ENCODE results near the gene DMRT1.

The DMRT1 gene

DNA sequence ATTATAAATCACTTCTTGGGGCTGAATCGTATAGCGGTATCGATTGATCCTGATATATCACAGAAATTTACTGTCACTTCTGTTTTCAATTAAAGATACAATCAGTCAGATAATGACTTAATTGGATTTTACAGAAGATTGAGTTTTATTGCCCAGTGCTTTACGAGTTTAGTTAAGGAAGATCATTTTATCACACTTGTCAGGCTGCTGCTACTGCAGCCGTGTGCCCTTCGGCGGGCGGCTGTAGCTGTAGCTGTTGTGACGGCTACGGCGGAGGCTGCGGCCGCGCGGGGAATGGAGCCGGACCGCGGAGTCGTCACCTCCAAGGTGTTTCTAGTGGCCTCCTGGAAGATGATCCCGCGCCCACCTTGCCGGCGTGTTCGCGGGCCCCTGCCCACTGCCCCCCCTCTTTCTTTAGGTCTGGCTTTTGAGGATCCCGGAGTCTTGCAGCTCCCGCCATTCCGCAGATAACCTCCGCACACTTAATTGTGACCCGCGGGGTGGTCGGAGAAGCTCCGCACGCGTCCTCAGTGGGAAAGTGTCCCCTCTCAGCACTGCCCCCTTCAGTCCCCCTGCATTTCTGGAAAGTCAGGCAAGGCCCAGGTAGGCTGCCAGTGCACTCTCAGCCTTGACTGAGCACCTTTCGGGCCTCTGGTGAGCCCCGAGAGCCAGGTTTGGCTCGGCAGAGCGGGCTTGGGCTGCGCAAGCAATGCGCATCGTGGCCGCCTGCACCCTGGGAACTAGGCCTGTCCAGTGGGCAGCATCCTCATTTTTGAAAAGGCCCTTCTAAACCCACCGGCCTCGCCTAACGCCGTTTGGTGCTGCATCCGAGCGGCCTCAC is 128.0 kb downstream of the DMRT1 start:
- 4% methylated on average over 46 of the region's 49 CpGs for WGBS
- Histone ChIP-seq H3K23ac (ENCODE audit: low read length in 2 of 2) (no peak overlapping the region), H3K4me3 (ENCODE audit: insufficient read depth in 1 of 2, low read depth in 1 of 2, low read length in 2 of 2) (no peak overlapping the region), H3K4me2 (ENCODE audit: low read length, poor library complexity, severe bottlenecking) (no peak overlapping the region), H2AK5ac (ENCODE audit: low read length, severe bottlenecking) (no peak overlapping the region), H2BK12ac (ENCODE audit: low read length in 2 of 2) (no peak overlapping the region), H2BK120ac (ENCODE audit: low read depth, low read length) (no peak overlapping the region), H3K27me3 (ENCODE audit: control insufficient read depth in 1 of 2, insufficient read depth in 1 of 2, low read length in 2 of 2) (peaks cover 79 to 86% of the 10 kb centered on the region in 2 experiments), H3K9me3 (ENCODE audit: control insufficient read depth, low read length) (no peaks in the 10 kb centered on the region), H3K4me1 (ENCODE audit: control insufficient read depth, insufficient read depth, low read depth, low read length) (peaks cover 27% of the 10 kb centered on the region), H3K27ac (ENCODE audit: low read length, poor library complexity, severe bottlenecking) (no peak overlapping the region), H4K91ac (ENCODE audit: low read length) (no peak overlapping the region), H3K14ac (ENCODE audit: low read length in 2 of 2) (no peak overlapping the region), H2BK15ac (ENCODE audit: low read depth, poor library complexity, severe bottlenecking) (no peak overlapping the region), H3K79me1 (replicated peaks; ENCODE audit: low read length, poor library complexity, severe bottlenecking) (no peaks in the 10 kb centered on the region), H3K36me3 (ENCODE audit: control insufficient read depth in 1 of 2, insufficient read depth in 2 of 2, low read depth in 1 of 2, low read length in 2 of 2) (no peaks in the 10 kb centered on the region), H4K8ac (ENCODE audit: low read length) (no peak overlapping the region), H2AFZ (ENCODE audit: low read depth, low read length) (no peak overlapping the region), H3K9ac (ENCODE audit: low read length) (no peak overlapping the region), H2BK5ac (ENCODE audit: low read depth, low read length, poor library complexity, severe bottlenecking) (no peak overlapping the region), H3K4ac (ENCODE audit: low read depth in 1 of 2, low read length in 2 of 2) (no peak overlapping the region), H3K18ac (ENCODE audit: low read depth in 1 of 2, low read length in 2 of 2) (no peak overlapping the region)
- DNase-seq: no peak

DNA sequence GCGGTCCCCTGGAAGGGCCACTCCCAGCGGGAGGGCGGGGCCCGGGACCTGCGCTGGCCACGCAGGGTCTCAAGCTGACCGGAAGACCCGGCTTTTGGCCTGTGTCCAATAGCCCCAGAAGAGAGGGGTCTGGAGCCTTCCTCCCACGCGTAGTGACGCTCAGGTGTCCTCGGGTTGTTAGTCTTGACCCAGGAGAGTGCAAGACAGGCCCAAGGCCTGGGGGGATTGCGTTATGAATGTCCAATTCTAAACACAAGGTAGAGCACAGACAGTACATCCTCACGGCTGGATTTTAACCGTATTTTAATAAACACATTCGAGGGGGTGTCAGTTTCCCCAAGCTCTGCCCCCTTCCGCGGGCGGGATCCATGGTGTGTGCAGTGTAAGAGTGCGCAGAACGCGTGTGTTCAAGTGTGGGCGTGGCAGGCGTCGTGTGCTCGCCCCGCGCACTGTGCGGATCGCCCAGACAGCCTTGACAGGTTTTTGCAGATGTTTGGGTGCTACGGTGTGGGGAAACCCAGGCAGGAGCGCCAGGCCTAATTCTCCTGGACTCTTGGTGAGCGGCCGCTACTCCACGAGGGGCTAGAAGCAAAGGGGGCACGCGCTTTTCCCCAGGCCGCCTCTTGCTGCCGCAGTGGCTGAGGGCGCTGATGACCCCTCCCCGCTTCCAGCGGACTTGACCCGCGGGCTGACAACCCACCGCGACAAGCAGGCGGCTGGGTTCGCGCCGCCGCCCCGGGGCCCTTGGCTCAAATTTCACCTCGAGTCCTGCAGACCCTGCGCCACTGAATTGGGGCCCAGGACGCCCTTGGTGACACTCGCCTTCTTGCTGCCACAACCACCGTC is 128.9 kb downstream of the DMRT1 start:
- Histone ChIP-seq H3K4ac (ENCODE audit: low read depth in 1 of 2, low read length in 2 of 2) (no peak overlapping the region), H3K27ac (ENCODE audit: low read length, poor library complexity, severe bottlenecking) (no peak overlapping the region), H3K9ac (ENCODE audit: low read length) (no peak overlapping the region), H2BK12ac (ENCODE audit: low read length in 2 of 2) (no peak overlapping the region), H3K23ac (ENCODE audit: low read length in 2 of 2) (no peak overlapping the region), H4K8ac (ENCODE audit: low read length) (no peak overlapping the region), H3K4me2 (ENCODE audit: low read length, poor library complexity, severe bottlenecking) (no peak overlapping the region), H2BK5ac (ENCODE audit: low read depth, low read length, poor library complexity, severe bottlenecking) (no peak overlapping the region), H4K91ac (ENCODE audit: low read length) (no peak overlapping the region), H2BK15ac (ENCODE audit: low read depth, poor library complexity, severe bottlenecking) (no peak overlapping the region), H3K36me3 (ENCODE audit: control insufficient read depth in 1 of 2, insufficient read depth in 2 of 2, low read depth in 1 of 2, low read length in 2 of 2) (no peaks in the 10 kb centered on the region), H2BK120ac (ENCODE audit: low read depth, low read length) (no peak overlapping the region), H3K79me1 (replicated peaks; ENCODE audit: low read length, poor library complexity, severe bottlenecking) (no peaks in the 10 kb centered on the region), H3K27me3 (ENCODE audit: control insufficient read depth in 1 of 2, insufficient read depth in 1 of 2, low read length in 2 of 2) (peaks cover 80 to 87% of the 10 kb centered on the region in 2 experiments), H3K9me3 (ENCODE audit: control insufficient read depth, low read length) (no peaks in the 10 kb centered on the region), H3K4me1 (ENCODE audit: control insufficient read depth, insufficient read depth, low read depth, low read length) (peaks cover 27% of the 10 kb centered on the region), H3K18ac (ENCODE audit: low read depth in 1 of 2, low read length in 2 of 2) (no peak overlapping the region), H2AFZ (ENCODE audit: low read depth, low read length) (no peak overlapping the region), H3K4me3 (ENCODE audit: insufficient read depth in 1 of 2, low read depth in 1 of 2, low read length in 2 of 2) (no peak overlapping the region), H2AK5ac (ENCODE audit: low read length, severe bottlenecking) (no peak overlapping the region), H3K14ac (ENCODE audit: low read length in 2 of 2) (no peak overlapping the region)
- DNase-seq: no peak
- WGBS: 6% methylated on average over 56 of the region's 57 CpGs

GRCh38 chr9:971901-972500 is 130.5 kb downstream of the DMRT1 start:
- Histone ChIP-seq H2BK12ac (ENCODE audit: low read length in 2 of 2) (no peak overlapping the region), H3K4me1 (ENCODE audit: control insufficient read depth, insufficient read depth, low read depth, low read length) (peaks cover 35% of the 10 kb centered on the region), H3K4me3 (ENCODE audit: insufficient read depth in 1 of 2, low read depth in 1 of 2, low read length in 2 of 2) (peak overlapping the region in 1 of 2 experiments; percentile 60), H2BK15ac (ENCODE audit: low read depth, poor library complexity, severe bottlenecking) (no peak overlapping the region), H3K4ac (ENCODE audit: low read depth in 1 of 2, low read length in 2 of 2) (no peak overlapping the region), H4K91ac (ENCODE audit: low read length) (no peak overlapping the region), H3K4me2 (ENCODE audit: low read length, poor library complexity, severe bottlenecking) (peak overlapping the region; percentile 53), H3K79me1 (replicated peaks; ENCODE audit: low read length, poor library complexity, severe bottlenecking) (no peaks in the 10 kb centered on the region), H3K18ac (ENCODE audit: low read depth in 1 of 2, low read length in 2 of 2) (no peak overlapping the region), H3K14ac (ENCODE audit: low read length in 2 of 2) (no peak overlapping the region), H2BK5ac (ENCODE audit: low read depth, low read length, poor library complexity, severe bottlenecking) (no peak overlapping the region), H3K27me3 (ENCODE audit: control insufficient read depth in 1 of 2, insufficient read depth in 1 of 2, low read length in 2 of 2) (peaks cover 80 to 89% of the 10 kb centered on the region in 2 experiments), H3K36me3 (ENCODE audit: control insufficient read depth in 1 of 2, insufficient read depth in 2 of 2, low read depth in 1 of 2, low read length in 2 of 2) (no peaks in the 10 kb centered on the region), H3K9ac (ENCODE audit: low read length) (peak overlapping the region; percentile 49), H3K27ac (ENCODE audit: low read length, poor library complexity, severe bottlenecking) (no peak overlapping the region), H2AFZ (ENCODE audit: low read depth, low read length) (no peak overlapping the region), H3K9me3 (ENCODE audit: control insufficient read depth, low read length) (no peaks in the 10 kb centered on the region), H2BK120ac (ENCODE audit: low read depth, low read length) (no peak overlapping the region), H2AK5ac (ENCODE audit: low read length, severe bottlenecking) (no peak overlapping the region), H3K23ac (ENCODE audit: low read length in 2 of 2) (no peak overlapping the region), H4K8ac (ENCODE audit: low read length) (no peak overlapping the region)
- WGBS: under 1% methylated on average over 34 of the region's 42 CpGs
- no peak for DNase-seq
